ENCODE data around the gene SPRR2B. TPM values are rescaled to one million over a fixed set of nuclear protein-coding genes. Genes with fewer than 3 reads are reported as not detected.

The SPRR2B gene
- total RNA-seq, 3 donors from 2014 or later = not detected

- no peak for TF ChIP-seq CTCF (IDR thresholded peaks at IDR 0.05)
- DNase-seq = no peak
Measured at GRCh38 chr1:153049211-153049610, 22.2 kb downstream of the SPRR2B start.

GRCh38 chr1:153040950-153041631, 30.3 kb downstream of the SPRR2B start, which contains the start of gene SPRR2D:
Gene SPRR2D, minus strand, starts transcription at chr1:153041120. Its CDS starts 774 bp downstream, at chr1:153040346.
- no peak for TF ChIP-seq CTCF (IDR thresholded peaks at IDR 0.05)
- H3K36me3 ChIP-seq (ENCODE audit: low read depth) = no peaks in the 10 kb centered on the region
- DNase-seq (no peak), ATAC-seq (no peak)
- H3K4me1 ChIP-seq (ENCODE audit: low read depth) = no peaks in the 10 kb centered on the region
- intact Hi-C loops (cut with DNase I, micrococcal nuclease) = no loop called here
- H3K4me3 ChIP-seq = no peak within 1 kb of the TSS
- no peaks in the 10 kb centered on the region for H3K9me3 ChIP-seq

More at GRCh38 chr1:153049211-153049610, 22.2 kb downstream of the SPRR2B start:
- no peaks in the 10 kb centered on the region for H3K4me1 ChIP-seq (ENCODE audit: low read depth)
- no peaks in the 10 kb centered on the region for H3K9me3 ChIP-seq
- no peak overlapping the region for H3K4me3 ChIP-seq
- H3K36me3 ChIP-seq (ENCODE audit: low read depth) = no peaks in the 10 kb centered on the region
- intact Hi-C loops (cut with DNase I, micrococcal nuclease) = no loop called here
- no peak for ATAC-seq

GRCh38 chr1:153035211-153035610, 36.2 kb downstream of the SPRR2B start:
- intact Hi-C loops (cut with DNase I, micrococcal nuclease) = no loop called here
- DNase-seq (no peak), ATAC-seq (no peak)
- no peak for TF ChIP-seq CTCF (IDR thresholded peaks at IDR 0.05)
- no peaks in the 10 kb centered on the region for H3K9me3 ChIP-seq
- H3K4me1 ChIP-seq (ENCODE audit: low read depth) = no peaks in the 10 kb centered on the region
- no peak overlapping the region for H3K4me3 ChIP-seq
- no peaks in the 10 kb centered on the region for H3K36me3 ChIP-seq (ENCODE audit: low read depth)

- no peak for ATAC-seq
Measured at GRCh38 chr1:153032677-153033308, 38.6 kb downstream of the SPRR2B start.

GRCh38 chr1:153032073-153032472, 39.3 kb downstream of the SPRR2B start:
- Histone ChIP-seq H3K4me3 (no peak overlapping the region), H3K4me1 (ENCODE audit: low read depth) (no peaks in the 10 kb centered on the region), H3K36me3 (ENCODE audit: low read depth) (no peaks in the 10 kb centered on the region), H3K9me3 (no peaks in the 10 kb centered on the region)
- no peak for TF ChIP-seq CTCF (IDR thresholded peaks at IDR 0.05)
- intact Hi-C loops (cut with DNase I, micrococcal nuclease) = no loop called here
- no peak for ATAC-seq
- DNase-seq = no peak

More at GRCh38 chr1:153032677-153033308, 38.6 kb downstream of the SPRR2B start:
- no peaks in the 10 kb centered on the region for H3K36me3 ChIP-seq (ENCODE audit: low read depth)
- intact Hi-C loops (cut with DNase I, micrococcal nuclease) = no loop called here
- no peaks in the 10 kb centered on the region for H3K9me3 ChIP-seq
- no peaks in the 10 kb centered on the region for H3K4me1 ChIP-seq (ENCODE audit: low read depth)
- TF ChIP-seq CTCF (IDR thresholded peaks at IDR 0.05) = no peak
- no peak for DNase-seq
- H3K4me3 ChIP-seq = no peak overlapping the region
